Measurements from ENCODE around the gene CIROP.
A peak's percentile ranks its signal among the peaks of the same experiment; 100 is the strongest.

Gene CIROP

DNA sequence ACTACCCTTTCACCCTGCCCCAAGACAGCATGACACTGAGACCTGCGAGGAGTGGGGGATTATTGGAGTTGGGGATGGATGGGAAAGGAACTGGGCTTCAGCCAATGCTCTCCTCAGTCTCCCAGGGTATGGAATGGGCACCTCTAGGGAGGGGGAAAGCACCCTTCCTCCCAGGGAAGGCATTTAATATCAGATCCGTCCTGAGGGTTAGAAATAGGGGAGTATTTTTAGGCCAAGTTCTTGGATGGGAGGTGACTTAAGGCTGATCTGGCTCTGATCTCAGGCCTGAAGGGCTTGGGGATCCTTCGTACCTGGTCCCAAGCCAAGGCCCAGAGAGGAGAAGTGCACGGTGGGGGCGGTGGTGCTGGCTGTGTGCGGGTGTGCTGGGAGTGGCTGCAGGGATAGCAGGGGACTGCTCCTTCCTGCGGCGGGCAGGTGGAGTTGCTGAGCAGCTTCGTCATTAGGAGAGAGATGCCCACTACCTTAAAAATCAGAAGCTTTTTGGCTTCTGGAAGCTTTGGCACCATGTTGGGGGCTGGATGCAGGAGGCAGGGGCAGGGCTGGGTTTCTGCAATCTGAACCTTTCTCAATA lies 21.2 kb upstream of the CIROP start:
- peak overlapping the region in 1 of 2 donors; percentile 73 for H3K27ac Mint-ChIP-seq
- ATAC-seq (replicated peaks) (no peak), DNase-seq (no peak)
- H3K4me3 Mint-ChIP-seq: no peak overlapping the region
- no peaks in the 10 kb centered on the region for H3K9me3 Mint-ChIP-seq
- peaks cover 9 to 11% of the 10 kb centered on the region in 2 donors for H3K4me1 Mint-ChIP-seq (ENCODE audit: low read depth in 2 of 2)
- no peaks in the 10 kb centered on the region for H3K36me3 Mint-ChIP-seq (ENCODE audit: insufficient read depth)
- peaks cover 18 to 35% of the 10 kb centered on the region in 2 donors for H3K27me3 Mint-ChIP-seq

DNA sequence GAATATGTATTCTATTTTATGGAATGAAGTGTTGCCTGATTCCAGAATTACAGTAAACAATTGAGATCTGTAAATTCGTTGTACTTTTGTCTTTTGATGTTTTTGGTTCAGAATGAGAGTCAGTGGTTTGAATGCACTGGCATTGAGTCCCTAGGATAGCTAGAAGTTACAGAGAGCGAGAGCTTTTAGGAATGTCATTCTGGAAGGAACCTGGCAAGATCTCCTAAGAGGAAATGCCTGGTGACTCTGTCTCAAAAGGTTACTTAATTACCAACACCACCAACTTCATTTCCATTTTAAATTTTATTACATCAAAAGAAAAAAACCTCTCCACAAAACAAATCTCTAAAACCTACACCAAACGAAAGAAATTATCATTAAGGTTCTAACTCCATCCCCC lies 20.2 kb upstream of the CIROP start:
- H3K27me3 Mint-ChIP-seq: peaks cover 18 to 26% of the 10 kb centered on the region in 2 donors
- no peak for ATAC-seq (replicated peaks)
- no peak for DNase-seq

DNA sequence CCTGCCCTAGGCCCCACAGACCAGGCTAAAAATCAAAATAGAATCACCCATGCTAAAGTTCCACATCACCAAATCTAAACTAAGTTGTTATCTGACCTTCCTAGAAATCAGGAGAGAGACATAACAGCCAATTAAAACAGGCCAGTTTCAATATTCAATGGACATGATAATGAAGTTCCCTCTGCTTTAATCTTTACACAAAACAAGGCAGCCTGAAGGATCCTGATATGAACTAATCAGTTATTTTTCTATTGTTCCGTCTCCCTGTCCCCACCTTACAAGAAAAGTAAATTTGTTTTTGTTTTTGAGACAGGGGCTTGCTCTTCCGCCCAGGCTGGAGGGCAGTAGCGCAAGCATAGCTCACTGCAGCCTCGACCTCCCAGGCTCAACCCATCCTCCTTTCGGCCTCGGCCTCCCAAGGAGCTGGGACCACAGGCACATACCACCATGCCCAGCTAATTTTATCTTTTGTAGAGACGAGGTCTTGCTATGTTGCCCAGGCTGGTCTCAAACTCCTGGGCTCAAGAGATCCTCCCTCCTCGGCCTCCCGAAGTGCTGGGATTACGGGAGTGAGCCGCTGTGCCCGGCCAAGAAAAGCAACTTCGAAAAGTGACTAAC lies 19.7 kb upstream of the CIROP start:
- H3K36me3 Mint-ChIP-seq (ENCODE audit: insufficient read depth): no peaks in the 10 kb centered on the region
- peaks cover 15 to 20% of the 10 kb centered on the region in 2 donors for H3K4me1 Mint-ChIP-seq (ENCODE audit: low read depth in 2 of 2)
- no peak for ATAC-seq (replicated peaks)
- no peaks in the 10 kb centered on the region for H3K9me3 Mint-ChIP-seq
- no peak for DNase-seq
- peaks cover 18 to 24% of the 10 kb centered on the region in 2 donors for H3K27me3 Mint-ChIP-seq
- no peak overlapping the region for H3K4me3 Mint-ChIP-seq
- no peak overlapping the region for H3K27ac Mint-ChIP-seq

More for the DNA sequence above, 20.2 kb upstream of the CIROP start:
- no peak overlapping the region for H3K27ac Mint-ChIP-seq
- H3K9me3 Mint-ChIP-seq: no peaks in the 10 kb centered on the region
- H3K4me1 Mint-ChIP-seq (ENCODE audit: low read depth in 2 of 2): peaks cover 15 to 19% of the 10 kb centered on the region in 2 donors
- H3K4me3 Mint-ChIP-seq: no peak overlapping the region
- no peaks in the 10 kb centered on the region for H3K36me3 Mint-ChIP-seq (ENCODE audit: insufficient read depth)

DNA sequence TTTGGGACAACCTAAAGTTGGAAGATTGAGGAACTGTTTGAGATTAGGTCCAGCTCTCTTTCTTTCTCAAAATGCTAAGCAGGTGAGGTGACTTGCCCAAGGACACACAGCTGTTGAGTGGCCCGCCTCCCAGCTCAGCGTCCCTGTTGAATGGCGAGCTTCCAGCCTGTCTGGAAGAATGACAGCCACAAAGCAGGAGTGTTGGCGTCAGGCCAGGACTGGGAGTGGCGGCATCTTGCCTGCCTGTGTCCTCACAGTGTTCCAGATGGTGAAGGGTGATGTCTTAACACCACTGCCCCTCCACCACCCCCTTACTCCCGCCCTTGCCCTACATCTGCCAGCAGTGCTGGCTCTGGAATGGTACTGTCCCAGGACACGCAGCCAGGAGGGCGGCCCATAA lies 18.6 kb upstream of the CIROP start:
- peaks cover 14 to 20% of the 10 kb centered on the region in 2 donors for H3K4me1 Mint-ChIP-seq (ENCODE audit: low read depth in 2 of 2)
- DNase-seq: no peak
- no peak overlapping the region for H3K4me3 Mint-ChIP-seq
- no peaks in the 10 kb centered on the region for H3K36me3 Mint-ChIP-seq (ENCODE audit: insufficient read depth)
- H3K27me3 Mint-ChIP-seq: peaks cover 15 to 18% of the 10 kb centered on the region in 2 donors
- ATAC-seq (replicated peaks): no peak
- H3K9me3 Mint-ChIP-seq: no peaks in the 10 kb centered on the region
- no peak overlapping the region for H3K27ac Mint-ChIP-seq

DNA sequence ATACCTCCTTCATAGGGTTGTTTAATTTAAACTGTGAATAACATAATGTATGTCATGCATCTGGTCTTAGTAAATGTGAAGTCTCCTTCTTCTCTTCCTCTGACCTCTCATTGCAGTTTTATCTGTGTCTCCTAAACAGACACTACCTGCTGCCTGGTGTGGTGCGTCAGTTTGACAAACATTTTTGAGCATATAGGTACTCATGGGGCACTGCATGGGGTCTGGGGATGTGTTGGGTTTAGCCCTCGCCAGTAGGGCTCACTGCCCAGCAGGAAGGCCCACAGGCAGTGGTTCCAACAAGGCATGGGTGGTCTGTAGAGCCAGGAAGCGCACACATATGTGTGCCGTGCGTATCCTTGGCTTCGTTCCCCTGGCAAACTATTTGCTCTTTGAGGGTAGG lies 17.3 kb upstream of the CIROP start:
- ATAC-seq (replicated peaks) (no peak), DNase-seq (no peak)
- no peak overlapping the region for H3K4me3 Mint-ChIP-seq
- H3K9me3 Mint-ChIP-seq: no peaks in the 10 kb centered on the region
- no peaks in the 10 kb centered on the region for H3K36me3 Mint-ChIP-seq (ENCODE audit: insufficient read depth)
- H3K27ac Mint-ChIP-seq: no peak overlapping the region
- H3K27me3 Mint-ChIP-seq: peaks cover 15 to 24% of the 10 kb centered on the region in 2 donors
- peaks cover 9 to 17% of the 10 kb centered on the region in 2 donors for H3K4me1 Mint-ChIP-seq (ENCODE audit: low read depth in 2 of 2)

DNA sequence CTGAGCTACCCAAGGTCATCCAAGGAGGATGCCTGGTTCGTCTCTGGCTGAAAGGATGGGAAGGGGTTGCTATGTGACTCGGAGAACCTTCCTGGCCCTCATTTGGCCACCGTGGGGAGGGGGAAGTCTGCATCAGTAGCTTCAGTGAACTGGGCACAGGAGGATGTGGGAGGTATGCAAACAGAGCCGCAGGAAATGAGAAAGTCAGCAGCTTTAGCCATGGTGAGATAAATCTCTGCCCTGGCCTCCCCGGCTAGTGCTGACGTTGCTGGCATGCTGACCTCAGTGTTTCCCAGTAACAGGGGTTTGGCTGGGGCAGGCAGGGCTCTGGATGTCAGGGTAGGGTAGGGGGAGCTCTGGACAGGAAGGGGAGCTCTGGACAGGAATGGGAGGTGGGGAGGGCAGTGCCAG lies 16.6 kb upstream of the CIROP start:
- H3K27ac Mint-ChIP-seq: peak overlapping the region; percentile 65 to 70
- no peak for DNase-seq
- no peak for ATAC-seq (replicated peaks)
- peaks cover 9 to 17% of the 10 kb centered on the region in 2 donors for H3K4me1 Mint-ChIP-seq (ENCODE audit: low read depth in 2 of 2)
- H3K9me3 Mint-ChIP-seq: no peaks in the 10 kb centered on the region
- no peaks in the 10 kb centered on the region for H3K36me3 Mint-ChIP-seq (ENCODE audit: insufficient read depth)
- H3K27me3 Mint-ChIP-seq: peaks cover 21 to 30% of the 10 kb centered on the region in 2 donors
- H3K4me3 Mint-ChIP-seq: peak overlapping the region in 1 of 2 donors; percentile 56

DNA sequence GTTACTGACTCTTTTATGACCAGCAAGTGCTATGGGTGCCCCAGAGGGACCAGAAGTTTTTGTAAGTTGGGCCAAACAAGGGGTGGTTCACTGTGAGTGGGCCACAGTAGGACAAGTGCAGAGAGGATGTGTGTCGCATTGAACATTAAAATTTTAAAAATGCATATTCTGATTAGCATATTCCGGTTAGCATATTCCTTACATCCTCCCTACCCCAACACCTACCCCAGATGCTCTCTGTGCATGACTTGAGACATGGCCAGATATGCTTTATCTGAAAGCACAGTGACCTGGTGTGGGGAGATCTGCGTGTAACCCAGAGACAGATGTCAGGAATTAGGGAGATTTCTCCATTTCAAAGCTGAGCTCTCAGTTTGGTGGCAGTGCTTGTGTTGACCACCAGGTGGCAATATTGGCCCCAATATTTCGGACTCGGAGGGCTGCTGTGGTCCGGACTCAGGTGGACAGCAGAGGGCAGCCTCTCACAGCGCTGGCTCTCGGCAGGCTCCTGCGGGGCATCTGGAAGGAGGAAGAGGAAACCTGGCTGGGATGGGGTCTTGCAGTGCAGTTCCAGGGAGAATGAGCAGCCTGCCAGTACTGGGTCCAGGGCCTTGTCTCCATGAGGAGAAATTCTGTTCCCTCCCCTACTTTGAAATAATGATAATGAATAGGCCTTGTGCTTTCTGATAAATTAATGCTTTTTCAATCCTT lies 15.9 kb upstream of the CIROP start:
- DNase-seq: peak; percentile 72 to 74 (median 73)
- ATAC-seq (replicated peaks): peak; percentile 89
- no peaks in the 10 kb centered on the region for H3K9me3 Mint-ChIP-seq
- H3K4me3 Mint-ChIP-seq: peak overlapping the region; percentile 56 to 65
- no peaks in the 10 kb centered on the region for H3K36me3 Mint-ChIP-seq (ENCODE audit: insufficient read depth)
- H3K4me1 Mint-ChIP-seq (ENCODE audit: low read depth in 2 of 2): peaks cover 9 to 17% of the 10 kb centered on the region in 2 donors
- H3K27me3 Mint-ChIP-seq: peaks cover 21 to 30% of the 10 kb centered on the region in 2 donors
- H3K27ac Mint-ChIP-seq: peak overlapping the region; percentile 65 to 70

DNA sequence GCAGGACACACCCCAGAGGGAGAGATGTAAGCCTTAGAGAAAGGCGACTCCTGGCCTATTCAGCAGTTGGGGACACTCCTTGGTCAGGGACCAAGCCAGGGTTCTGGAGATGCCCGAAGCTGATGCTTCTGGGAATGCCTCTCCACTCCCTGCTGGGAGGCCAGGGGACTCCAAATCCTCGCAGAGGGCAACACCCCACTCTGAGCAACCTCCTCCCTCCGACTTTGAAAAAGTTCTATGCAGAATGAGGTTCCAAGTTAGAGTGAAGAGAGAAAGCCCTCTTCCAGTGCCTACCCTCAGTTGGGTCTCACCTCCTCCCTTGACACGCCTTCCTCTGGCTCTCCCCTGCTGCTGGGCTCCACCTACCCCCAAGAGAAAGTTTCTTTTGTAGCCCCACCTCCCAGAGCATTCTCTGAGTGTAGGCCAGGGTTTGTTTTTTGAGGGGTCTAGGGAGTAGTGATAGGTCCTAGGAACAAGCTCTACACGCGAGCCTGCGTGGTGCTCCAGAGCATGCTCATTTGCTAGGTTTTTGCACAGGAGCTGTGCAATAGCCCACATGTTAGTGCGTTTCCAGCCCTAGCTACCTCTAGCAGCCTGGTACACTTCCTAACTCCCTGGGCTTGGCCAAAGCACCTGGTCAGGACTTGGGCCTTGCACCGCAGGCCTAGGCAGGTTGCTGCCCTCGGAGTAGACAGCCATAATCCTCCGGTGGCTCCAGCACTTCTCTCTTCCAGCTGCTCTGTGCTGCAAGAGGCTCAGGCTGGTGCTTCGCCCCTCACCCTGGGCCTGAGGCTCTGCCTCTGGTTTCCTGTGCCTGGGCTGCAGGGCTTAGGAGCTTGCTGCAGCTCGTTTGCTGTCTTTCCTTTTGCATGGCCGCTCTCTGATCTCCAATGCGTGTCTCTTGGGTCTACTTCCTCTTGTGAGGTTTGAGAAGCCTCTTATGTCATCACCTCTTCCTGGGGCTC lies 14.9 kb upstream of the CIROP start:
- DNase-seq: no peak
- Mint-ChIP-seq H3K27me3 (peaks cover 28 to 39% of the 10 kb centered on the region in 2 donors), H3K4me3 (peak overlapping the region; percentile 33 to 65), H3K4me1 (ENCODE audit: low read depth in 2 of 2) (peaks cover 9 to 17% of the 10 kb centered on the region in 2 donors), H3K36me3 (ENCODE audit: insufficient read depth) (no peaks in the 10 kb centered on the region), H3K27ac (peak overlapping the region in 1 of 2 donors; percentile 49), H3K9me3 (no peaks in the 10 kb centered on the region)
- ATAC-seq (replicated peaks): peak; percentile 53

DNA sequence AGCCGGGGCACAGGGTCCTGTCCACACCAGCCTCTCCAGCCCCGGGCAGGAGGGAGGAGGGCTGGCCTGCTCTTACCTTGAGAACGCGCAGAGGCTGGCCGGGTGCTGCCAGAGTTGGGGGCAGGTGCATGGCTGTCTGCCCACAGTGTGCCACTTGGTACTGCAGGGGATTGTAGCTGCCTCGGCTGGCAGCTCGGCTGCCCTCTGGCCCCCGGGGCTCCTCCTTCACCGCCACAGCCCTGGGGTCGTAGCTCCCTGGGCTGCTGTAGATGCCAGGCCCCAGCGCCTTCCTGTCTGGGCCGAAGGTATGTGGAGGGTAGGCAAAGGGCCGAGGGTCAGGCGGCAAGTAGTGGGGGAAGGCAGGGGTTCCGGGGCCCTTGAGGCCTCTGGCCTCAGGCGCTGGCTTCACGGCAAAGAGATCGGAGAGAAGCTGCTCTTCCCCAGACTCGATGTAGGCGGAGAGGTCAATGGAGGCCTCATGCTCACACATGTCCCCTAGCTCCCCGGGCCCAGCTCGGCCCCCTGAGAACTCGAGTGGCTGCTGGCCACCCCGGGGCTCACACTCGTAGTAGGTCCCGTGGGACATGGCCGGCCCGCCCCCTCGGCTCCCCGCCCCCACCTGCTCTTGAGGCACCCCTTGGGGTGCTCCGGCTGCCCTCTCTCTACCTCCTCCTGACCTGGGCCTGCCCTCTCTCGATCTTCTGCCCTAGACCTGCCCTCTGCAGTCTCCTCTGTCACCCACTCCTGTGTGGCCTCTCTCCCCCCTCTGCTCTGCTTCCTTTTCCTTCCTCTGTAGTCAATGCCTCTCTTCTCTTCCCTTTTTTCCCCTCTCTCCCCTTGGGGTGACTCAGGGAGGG lies 13.9 kb upstream of the CIROP start, which contains the start of gene CEBPE:
TSS of gene CEBPE (minus strand) at position 750 of the 857 bp plus-strand sequence. CDS start at position 586, 164 bp downstream.
- Mint-ChIP-seq H3K36me3 (ENCODE audit: insufficient read depth) (no peaks in the 10 kb centered on the region), H3K4me1 (ENCODE audit: low read depth in 2 of 2) (peaks cover 9 to 17% of the 10 kb centered on the region in 2 donors), H3K27me3 (peaks cover 30 to 47% of the 10 kb centered on the region in 2 donors), H3K27ac (peak within 1 kb of the TSS in 1 of 2 donors; percentile 49), H3K9me3 (no peaks in the 10 kb centered on the region), H3K4me3 (peak within 1 kb of the TSS; percentile 33 to 65)
- DNase-seq: no peak
- ATAC-seq (replicated peaks): no peak

DNA sequence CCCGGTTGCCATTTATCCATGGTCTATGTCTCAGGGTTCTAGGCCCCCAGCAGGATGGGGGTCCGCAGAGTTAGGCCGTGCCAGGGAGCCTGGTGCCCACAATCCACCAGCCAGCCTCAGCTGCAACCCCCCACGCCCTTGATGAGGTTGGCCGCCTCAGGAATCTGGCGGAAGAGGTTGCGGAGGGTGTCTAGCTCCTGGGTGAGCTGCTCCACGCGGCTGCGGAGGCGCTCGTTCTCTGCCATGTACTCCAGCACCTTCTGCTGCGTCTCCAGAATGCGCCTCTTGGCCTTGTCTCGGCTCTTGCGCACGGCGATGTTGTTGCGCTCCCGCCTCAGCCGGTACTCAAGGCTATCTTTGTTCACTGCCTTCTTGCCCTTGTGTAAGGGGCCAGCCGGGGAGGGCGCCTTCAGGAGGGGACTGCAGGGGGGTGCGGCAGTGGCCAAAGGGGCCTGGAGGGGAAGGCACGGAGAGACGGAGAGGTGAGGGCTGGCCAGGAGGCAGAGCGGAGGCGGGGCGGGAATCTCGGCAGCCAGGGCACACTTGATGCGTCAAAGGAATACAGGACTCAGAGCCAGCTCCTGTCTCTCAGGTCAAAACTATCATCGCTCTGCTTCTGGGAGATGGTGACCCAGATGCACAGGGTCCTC lies 12.7 kb upstream of the CIROP start:
- Mint-ChIP-seq H3K9me3 (no peaks in the 10 kb centered on the region), H3K4me1 (ENCODE audit: low read depth in 2 of 2) (peaks cover 9 to 17% of the 10 kb centered on the region in 2 donors), H3K27me3 (peaks cover 24 to 39% of the 10 kb centered on the region in 2 donors), H3K4me3 (no peak overlapping the region), H3K36me3 (ENCODE audit: insufficient read depth) (no peaks in the 10 kb centered on the region), H3K27ac (no peak overlapping the region)
- ATAC-seq (replicated peaks) (no peak), DNase-seq (no peak)

DNA sequence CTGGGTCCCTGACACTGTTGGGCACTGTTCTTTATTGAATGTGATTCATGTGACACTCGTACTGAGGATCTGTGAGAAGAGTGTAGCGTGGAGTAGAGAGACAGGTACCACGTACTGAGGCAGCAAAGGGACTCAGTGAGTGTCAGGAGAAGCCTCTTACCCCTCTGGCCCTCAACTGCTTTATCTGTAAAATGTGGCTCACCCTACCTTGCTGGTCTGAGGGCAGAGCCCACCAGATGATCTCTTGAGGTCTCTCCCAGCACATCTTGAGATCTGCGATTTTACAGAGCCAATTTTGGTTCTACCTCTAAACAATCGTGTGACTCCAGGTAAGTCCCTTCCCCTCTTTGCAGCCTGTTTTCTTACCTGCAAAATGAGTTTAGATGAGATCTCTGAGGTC lies 11.1 kb upstream of the CIROP start:
- Mint-ChIP-seq H3K36me3 (ENCODE audit: insufficient read depth) (no peaks in the 10 kb centered on the region), H3K27ac (no peak overlapping the region), H3K4me1 (ENCODE audit: low read depth in 2 of 2) (peaks cover 3 to 10% of the 10 kb centered on the region in 2 donors), H3K9me3 (no peaks in the 10 kb centered on the region), H3K27me3 (peaks cover 24 to 39% of the 10 kb centered on the region in 2 donors), H3K4me3 (no peak overlapping the region)
- ATAC-seq (replicated peaks): no peak
- DNase-seq: no peak

Data from effector memory CD8-positive, alpha-beta T cell (primary cell).